Neural cell (in vitro differentiated cells): ENCODE results near the gene SNRNP40. TPM values are rescaled to one million over a fixed set of nuclear protein-coding genes. Genes with fewer than 3 reads are reported as not detected.

Experiments used
- H2AFZ ChIP-seq: fragments of 200-600, 300-800 bp; sonication (generic), shearing (Covaris generic); 2 replicates; pipeline ENCODE4 v1.6.0; 2014; ENCODE audit warnings: low read depth, mild to moderate bottlenecking, antibody characterized with exemption, low read length, moderate library complexity
- H3F3A ChIP-seq: fragments of 200-600 bp; shearing (Covaris generic); 2 replicates; pipeline ENCODE4 v1.6.1; 2016; ENCODE audit warnings: mild to moderate bottlenecking, moderate library complexity, mixed read lengths, antibody characterized with exemption, low read length; ENCODE audit not compliant: insufficient read depth, poor library complexity, severe bottlenecking
- H3K27ac ChIP-seq: fragments of 200-600, 300-800 bp; sonication (generic), shearing (Covaris generic); 2 replicates; pipeline ENCODE4 v1.5.1; 2014; ENCODE audit warnings: mild to moderate bottlenecking, low read length, moderate library complexity
- H3K27me3 ChIP-seq: fragments of 300-800, 200-600 bp; sonication (generic), shearing (Covaris generic); 2 replicates; pipeline ENCODE4 v1.6.0; 2014; ENCODE audit warnings: mild to moderate bottlenecking, low read depth, low read length, moderate library complexity; ENCODE audit not compliant: insufficient read depth
- H3K36me3 ChIP-seq: fragments of 300-800, 200-600 bp; sonication (generic), shearing (Covaris generic); 2 replicates; pipeline ENCODE4 v1.5.1; 2014; ENCODE audit warnings: mild to moderate bottlenecking, antibody characterized with exemption, low read length, moderate library complexity; ENCODE audit not compliant: insufficient read depth
- H3K4me2 ChIP-seq: fragments of 300-800, 200-600 bp; sonication (generic), shearing (Covaris generic); 2 replicates; pipeline ENCODE4 v1.6.0; 2014; ENCODE audit warnings: mild to moderate bottlenecking, low read length
- H3K4me3 ChIP-seq: fragments of 300-800, 200-600 bp; sonication (generic), shearing (Covaris generic); 2 replicates; pipeline ENCODE4 v1.5.1; 2014; ENCODE audit warnings: mild to moderate bottlenecking, low read length, moderate library complexity
- H3K79me2 ChIP-seq: fragments of 200-600 bp; shearing (Covaris generic); replicated peaks from 2 replicates; pipeline ENCODE4 v1.6.0; 2014; ENCODE audit warnings: mild to moderate bottlenecking, low read length, moderate library complexity; ENCODE audit not compliant: insufficient read depth
- H3K9ac ChIP-seq: fragments of 300-800, 200-600 bp; sonication (generic), shearing (Covaris generic); 2 replicates; pipeline ENCODE4 v1.6.1; 2016; ENCODE audit warnings: mild to moderate bottlenecking, low read length, mixed read lengths
- H3K9me2 ChIP-seq: fragments of 200-600 bp; shearing (Covaris generic); 2 replicates; pipeline ENCODE4 v1.6.1; 2016; ENCODE audit warnings: mild to moderate bottlenecking, low read length, mixed read lengths; ENCODE audit not compliant: insufficient read depth
- H3K9me3 ChIP-seq: fragments of 200-600, 300-800 bp; sonication (generic), shearing (Covaris generic); 2 replicates; pipeline ENCODE4 v1.6.1; 2016; ENCODE audit warnings: mild to moderate bottlenecking, mixed run types, low read length, moderate library complexity, mixed read lengths
- H4K20me1 ChIP-seq: fragments of 200-600 bp; shearing (Covaris generic); 2 replicates; pipeline ENCODE4 v1.6.1; 2016; ENCODE audit warnings: mild to moderate bottlenecking, mixed run types; ENCODE audit not compliant: insufficient read depth
- EP300 ChIP-seq: fragments of 450-650 bp; conservative IDR thresholded peaks from 2 replicates; pipeline ENCODE4 v1.6.1; 2014; ENCODE audit warnings: antibody characterized with exemption, mild to moderate bottlenecking, moderate library complexity; ENCODE audit not compliant: poor library complexity, severe bottlenecking
- EZH2 ChIP-seq: fragments of 200-600, 300-800 bp; shearing (Covaris generic), sonication (generic); IDR thresholded peaks from 2 replicates; pipeline ENCODE4 v1.6.1; 2014; ENCODE audit warnings: antibody characterized with exemption, low read length, borderline replicate concordance, mild to moderate bottlenecking; ENCODE audit not compliant: insufficient read depth, poor library complexity, severe bottlenecking
- MXI1 ChIP-seq: fragments of 450-650 bp; conservative IDR thresholded peaks from 2 replicates; pipeline ENCODE4 v1.6.1; 2014; ENCODE audit warnings: antibody characterized with exemption, mild to moderate bottlenecking; ENCODE audit not compliant: poor library complexity, severe bottlenecking
- POLR2AphosphoS5 ChIP-seq: IDR thresholded peaks from 2 replicates; pipeline ENCODE4 v1.6.1; 2012
- RAD21 ChIP-seq: fragments of 450-650 bp; conservative IDR thresholded peaks from 2 replicates; pipeline ENCODE4 v1.6.1; 2014; ENCODE audit warnings: antibody characterized with exemption, mild to moderate bottlenecking, moderate library complexity
- SMC3 ChIP-seq: fragments of 450-650 bp; conservative IDR thresholded peaks from 2 replicates; pipeline ENCODE4 v1.6.1; 2014; ENCODE audit warnings: antibody characterized with exemption, mild to moderate bottlenecking, moderate library complexity; ENCODE audit not compliant: poor library complexity
- TAF1 ChIP-seq: IDR thresholded peaks from 2 replicates; pipeline ENCODE4 v1.6.1; 2012; ENCODE audit warnings: low read depth
- polyA plus RNA-seq: library from polyadenylated mRNA; depleted of rRNA; stranded (reverse); fragments of >200 nt; gene quantifications from 2 replicates; pipeline ENCODE4 v1.2.3, GENCODE V29; 2014
- TF ChIP-seq, protein P1 (sequence below): IDR thresholded peaks from 2 replicates; pipeline ENCODE4 v1.6.1; 2012; ENCODE audit warnings: borderline replicate concordance
- TF ChIP-seq, protein P2 (sequence below): fragments of 450-650 bp; IDR thresholded peaks from 2 replicates; pipeline ENCODE4 v1.5.1; 2014; ENCODE audit warnings: antibody characterized with exemption, mild to moderate bottlenecking, moderate library complexity; ENCODE audit not compliant: poor library complexity, severe bottlenecking

Gene SNRNP40
- polyA plus RNA-seq, 1 donor from 2014 or later: 87.2 TPM

DNA sequence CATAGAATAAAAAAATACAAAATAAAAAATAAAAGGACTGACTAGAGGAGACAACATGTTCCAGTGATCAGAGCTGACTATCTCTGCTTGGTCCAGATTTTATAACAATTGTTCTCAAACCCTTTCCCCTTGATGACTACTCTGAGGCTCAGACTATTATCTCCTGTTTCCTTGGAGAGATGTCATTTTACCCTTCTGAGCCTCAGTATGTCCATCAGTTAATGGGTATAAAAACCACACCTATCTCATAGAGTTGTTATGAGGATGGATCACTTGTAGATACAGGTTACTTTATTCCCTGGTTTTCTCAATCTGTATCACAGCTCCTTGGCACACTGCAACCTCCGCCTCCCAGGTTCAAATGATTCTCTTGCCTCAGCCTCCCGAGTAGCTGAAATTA is 63.9 kb downstream of the SNRNP40 start:
- Histone ChIP-seq H3K79me2 (peaks cover 52% of the 10 kb centered on the region), H4K20me1 (no peaks in the 10 kb centered on the region), H3F3A (no peaks in the 10 kb centered on the region), H3K27ac (no peak overlapping the region), H3K9me3 (no peaks in the 10 kb centered on the region), H3K4me3 (no peak overlapping the region), H2AFZ (no peak overlapping the region), H3K27me3 (no peaks in the 10 kb centered on the region), H3K9ac (no peak overlapping the region), H3K4me2 (no peak overlapping the region), H3K36me3 (no peaks in the 10 kb centered on the region), H3K9me2 (no peaks in the 10 kb centered on the region)
- TF ChIP-seq, protein P1, sequence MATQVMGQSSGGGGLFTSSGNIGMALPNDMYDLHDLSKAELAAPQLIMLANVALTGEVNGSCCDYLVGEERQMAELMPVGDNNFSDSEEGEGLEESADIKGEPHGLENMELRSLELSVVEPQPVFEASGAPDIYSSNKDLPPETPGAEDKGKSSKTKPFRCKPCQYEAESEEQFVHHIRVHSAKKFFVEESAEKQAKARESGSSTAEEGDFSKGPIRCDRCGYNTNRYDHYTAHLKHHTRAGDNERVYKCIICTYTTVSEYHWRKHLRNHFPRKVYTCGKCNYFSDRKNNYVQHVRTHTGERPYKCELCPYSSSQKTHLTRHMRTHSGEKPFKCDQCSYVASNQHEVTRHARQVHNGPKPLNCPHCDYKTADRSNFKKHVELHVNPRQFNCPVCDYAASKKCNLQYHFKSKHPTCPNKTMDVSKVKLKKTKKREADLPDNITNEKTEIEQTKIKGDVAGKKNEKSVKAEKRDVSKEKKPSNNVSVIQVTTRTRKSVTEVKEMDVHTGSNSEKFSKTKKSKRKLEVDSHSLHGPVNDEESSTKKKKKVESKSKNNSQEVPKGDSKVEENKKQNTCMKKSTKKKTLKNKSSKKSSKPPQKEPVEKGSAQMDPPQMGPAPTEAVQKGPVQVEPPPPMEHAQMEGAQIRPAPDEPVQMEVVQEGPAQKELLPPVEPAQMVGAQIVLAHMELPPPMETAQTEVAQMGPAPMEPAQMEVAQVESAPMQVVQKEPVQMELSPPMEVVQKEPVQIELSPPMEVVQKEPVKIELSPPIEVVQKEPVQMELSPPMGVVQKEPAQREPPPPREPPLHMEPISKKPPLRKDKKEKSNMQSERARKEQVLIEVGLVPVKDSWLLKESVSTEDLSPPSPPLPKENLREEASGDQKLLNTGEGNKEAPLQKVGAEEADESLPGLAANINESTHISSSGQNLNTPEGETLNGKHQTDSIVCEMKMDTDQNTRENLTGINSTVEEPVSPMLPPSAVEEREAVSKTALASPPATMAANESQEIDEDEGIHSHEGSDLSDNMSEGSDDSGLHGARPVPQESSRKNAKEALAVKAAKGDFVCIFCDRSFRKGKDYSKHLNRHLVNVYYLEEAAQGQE: no peak
- TF ChIP-seq, protein P2, sequence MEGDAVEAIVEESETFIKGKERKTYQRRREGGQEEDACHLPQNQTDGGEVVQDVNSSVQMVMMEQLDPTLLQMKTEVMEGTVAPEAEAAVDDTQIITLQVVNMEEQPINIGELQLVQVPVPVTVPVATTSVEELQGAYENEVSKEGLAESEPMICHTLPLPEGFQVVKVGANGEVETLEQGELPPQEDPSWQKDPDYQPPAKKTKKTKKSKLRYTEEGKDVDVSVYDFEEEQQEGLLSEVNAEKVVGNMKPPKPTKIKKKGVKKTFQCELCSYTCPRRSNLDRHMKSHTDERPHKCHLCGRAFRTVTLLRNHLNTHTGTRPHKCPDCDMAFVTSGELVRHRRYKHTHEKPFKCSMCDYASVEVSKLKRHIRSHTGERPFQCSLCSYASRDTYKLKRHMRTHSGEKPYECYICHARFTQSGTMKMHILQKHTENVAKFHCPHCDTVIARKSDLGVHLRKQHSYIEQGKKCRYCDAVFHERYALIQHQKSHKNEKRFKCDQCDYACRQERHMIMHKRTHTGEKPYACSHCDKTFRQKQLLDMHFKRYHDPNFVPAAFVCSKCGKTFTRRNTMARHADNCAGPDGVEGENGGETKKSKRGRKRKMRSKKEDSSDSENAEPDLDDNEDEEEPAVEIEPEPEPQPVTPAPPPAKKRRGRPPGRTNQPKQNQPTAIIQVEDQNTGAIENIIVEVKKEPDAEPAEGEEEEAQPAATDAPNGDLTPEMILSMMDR: no peak
- TF ChIP-seq MXI1 (no peak), POLR2AphosphoS5 (no peak), EP300 (no peak), SMC3 (no peak), RAD21 (no peak), EZH2 (no peak), TAF1 (no peak)

DNA sequence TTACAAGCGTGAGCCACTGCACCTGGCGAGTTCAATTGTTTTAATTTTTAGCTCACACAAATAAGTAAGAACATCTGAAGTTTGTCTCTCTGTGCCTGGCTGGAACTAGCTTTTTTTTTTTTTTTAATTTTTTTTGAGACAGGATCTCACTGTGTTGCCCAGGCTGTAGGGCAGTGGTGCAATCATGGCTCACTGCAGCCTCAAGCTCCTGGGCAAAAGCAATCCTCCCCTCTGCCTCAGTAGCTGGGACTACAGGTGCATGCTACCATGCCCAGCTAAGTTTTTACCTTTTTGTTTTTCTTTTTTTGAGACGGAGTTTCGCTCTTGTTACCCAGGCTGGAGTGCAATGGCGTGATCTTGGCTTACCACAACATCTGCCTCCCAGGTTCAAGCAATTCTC is 64.8 kb downstream of the SNRNP40 start:
- Histone ChIP-seq H3K9ac (no peak overlapping the region), H4K20me1 (no peaks in the 10 kb centered on the region), H2AFZ (no peak overlapping the region), H3F3A (no peaks in the 10 kb centered on the region), H3K79me2 (peaks cover 53% of the 10 kb centered on the region), H3K4me3 (no peak overlapping the region), H3K9me3 (no peaks in the 10 kb centered on the region), H3K9me2 (no peaks in the 10 kb centered on the region), H3K4me2 (no peak overlapping the region), H3K27ac (no peak overlapping the region), H3K27me3 (no peaks in the 10 kb centered on the region), H3K36me3 (no peaks in the 10 kb centered on the region)
- TF ChIP-seq SMC3: no peak
- no peak for TF ChIP-seq TAF1
- no peak for TF ChIP-seq POLR2AphosphoS5
- no peak for TF ChIP-seq MXI1
- no peak for TF ChIP-seq RAD21
- no peak for TF ChIP-seq EP300
- no peak for TF ChIP-seq EZH2

DNA sequence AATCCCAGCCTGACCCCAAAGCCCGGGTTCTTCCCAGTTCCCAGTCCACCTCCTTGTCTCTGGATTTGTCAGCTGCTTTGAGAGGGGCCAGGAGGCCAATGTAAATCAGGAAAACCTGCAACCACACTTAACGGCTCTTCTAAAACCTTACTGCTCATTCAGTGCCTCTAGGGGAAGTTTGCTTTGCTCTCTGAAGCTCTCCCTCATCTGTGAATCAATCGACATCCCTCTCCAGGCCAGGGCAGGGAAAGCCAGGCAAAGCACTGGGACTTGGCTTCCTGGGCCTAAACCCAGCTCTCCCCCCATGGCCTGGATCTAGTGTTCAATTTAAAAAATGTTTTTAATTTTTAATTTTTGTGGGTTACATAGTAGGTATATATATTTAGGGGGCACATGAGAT is 66.2 kb downstream of the SNRNP40 start:
- Histone ChIP-seq H3F3A (no peaks in the 10 kb centered on the region), H3K9me2 (no peaks in the 10 kb centered on the region), H4K20me1 (no peaks in the 10 kb centered on the region), H3K79me2 (peaks cover 53% of the 10 kb centered on the region), H3K27ac (no peak overlapping the region), H3K4me2 (no peak overlapping the region), H3K9me3 (no peaks in the 10 kb centered on the region), H3K36me3 (no peaks in the 10 kb centered on the region), H2AFZ (no peak overlapping the region), H3K4me3 (no peak overlapping the region), H3K9ac (no peak overlapping the region), H3K27me3 (no peaks in the 10 kb centered on the region)
- TF ChIP-seq RAD21: no peak
- TF ChIP-seq EZH2: no peak
- no peak for TF ChIP-seq MXI1
- TF ChIP-seq, protein P2: no peak
- TF ChIP-seq POLR2AphosphoS5: no peak
- TF ChIP-seq EP300: no peak
- TF ChIP-seq SMC3: no peak
- no peak for TF ChIP-seq TAF1
- TF ChIP-seq, protein P1: no peak
